Left cardiac atrium (tissue), 4 donors: ENCODE measurements around the gene SLC38A10. TPM values are rescaled to one million over a fixed set of nuclear protein-coding genes. Genes with fewer than 3 reads are reported as not detected.

Experiments
- ATAC-seq, 2 donors: fragments of 200-7000 bp; cut with Tn5 transposase; one replicate each; pipeline ENCODE4 v1.9.1; 2020; ENCODE audit warnings: mild to moderate bottlenecking in 2 of 2, moderate library complexity in 2 of 2
- DNase-seq: peaks from one replicate; pipeline ENCODE4 v3.0.0-alpha.2; 2020
- intact Hi-C, 2 donors: fragments of 100-400 bp; cut with DNase I; formaldehyde crosslinking; loops; one replicate each; pipeline versions ENCODE4 v1.14.1 to v1.15.1; 2022 to 2023
- total RNA-seq, 2 donors: library from RNA; stranded (reverse); fragmentation: NEBNext Ultra II Directional; extraction: Animal tissue kit (Norgen Biotek cat#: 25700); gene quantifications; one replicate each; pipeline ENCODE4 v1.2.1, GENCODE V29; 2021
- donor health status: DM: no; HTN: yes; CAD: no.
- donor health status: DM: no; HTN: yes; CAD: no; lungs with severe emphysema.
- donor health status: DM: yes; HTN: yes; CAD: no.
- donor health status: Dilated cardiomyopathy.

SLC38A10 gene
- total RNA-seq, 2 donors from 2014 or later = 46.4 to 54.0 TPM

GRCh38 chr17:81302861-81303333 is 7.8 kb upstream of the SLC38A10 start:
- DNase-seq = no peak
- peak; percentile 33 to 48 for ATAC-seq
- intact Hi-C loops = no loop called here

- no peak for ATAC-seq
- intact Hi-C loops = no loop called here
These were observed 7.2 kb upstream of the SLC38A10 start for GRCh38 chr17:81302324-81302723.

GRCh38 chr17:81301195-81302144 is 6.4 kb upstream of the SLC38A10 start:
- DNase-seq (no peak), ATAC-seq (peak in 1 of 2 donors; percentile 8)
- intact Hi-C loops = no loop called here

More at GRCh38 chr17:81302324-81302723, 7.2 kb upstream of the SLC38A10 start:
- no peak for DNase-seq

GRCh38 chr17:81300586-81301155 is 5.6 kb upstream of the SLC38A10 start:
- intact Hi-C loops = no loop called here
- ATAC-seq = no peak
- no peak for DNase-seq

- intact Hi-C loops = loop anchor here in 1 of 2 donors (10.0 kb wide), 1 partner anchor 185 kb away; no protein-coding TSS in a partner anchor
- DNase-seq (no peak), ATAC-seq (no peak)
These were observed 4.9 kb upstream of the SLC38A10 start for GRCh38 chr17:81299846-81300585.

- intact Hi-C loops = loop anchor here in 1 of 2 donors (10.0 kb wide), 1 partner anchor 186 kb away; no protein-coding TSS in a partner anchor
- DNase-seq (no peak), ATAC-seq (no peak)
These were observed 4.1 kb upstream of the SLC38A10 start for GRCh38 chr17:81298991-81299738.

GRCh38 chr17:81298325-81298990 is 3.4 kb upstream of the SLC38A10 start:
- intact Hi-C loops = loop anchor here in 1 of 2 donors (10.0 kb wide), 1 partner anchor 186 kb away; no protein-coding TSS in a partner anchor
- DNase-seq (no peak), ATAC-seq (no peak)

GRCh38 chr17:81295676-81296381 is 722 bp upstream of the SLC38A10 start:
- DNase-seq (no peak), ATAC-seq (peak in 1 of 2 donors; percentile 29)
- intact Hi-C loops = loop anchor here in 1 of 2 donors (10.0 kb wide), 1 partner anchor 189 kb away; no protein-coding TSS in a partner anchor

- DNase-seq (peak; percentile 58), ATAC-seq (peak; percentile 41 to 58)
- intact Hi-C loops = loop anchor here (5.0 to 10.0 kb wide), 4 partner anchors 98 to 190 kb away; partner anchors contain the start of gene BAHCC1 (in 1 of the 2)
These were observed 536 bp downstream of the SLC38A10 start for GRCh38 chr17:81294512-81295030.

GRCh38 chr17:81292450-81292849 is 2.7 kb downstream of the SLC38A10 start:
- DNase-seq = no peak
- intact Hi-C loops = loop anchor here (5.0 to 10.0 kb wide), 4 partner anchors 100 to 192 kb away; partner anchors contain the start of gene BAHCC1 (in 1 of the 2)
- no peak for ATAC-seq

GRCh38 chr17:81291662-81292061 is 3.4 kb downstream of the SLC38A10 start:
- intact Hi-C loops = loop anchor here (5.0 to 10.0 kb wide), 4 partner anchors 101 to 193 kb away; partner anchors contain the start of gene BAHCC1 (in 1 of the 2)
- DNase-seq = peak; percentile 77
- ATAC-seq = peak in 1 of 2 donors; percentile 42

GRCh38 chr17:81290230-81290629 is 4.9 kb downstream of the SLC38A10 start:
- DNase-seq (no peak), ATAC-seq (no peak)
- intact Hi-C loops = loop anchor here (5.0 to 10.0 kb wide), 4 partner anchors 102 to 195 kb away; partner anchors contain the start of gene BAHCC1 (in 1 of the 2)

- no peak for DNase-seq
- ATAC-seq = no peak
- intact Hi-C loops = loop anchor here (5.0 to 10.0 kb wide), 4 partner anchors 103 to 195 kb away; partner anchors contain the start of gene BAHCC1 (in 1 of the 2)
These were observed 5.5 kb downstream of the SLC38A10 start for GRCh38 chr17:81289627-81290026.

- no peak for ATAC-seq
- no peak for DNase-seq
- intact Hi-C loops = no loop called here
These were observed 6.4 kb downstream of the SLC38A10 start for GRCh38 chr17:81288715-81289114.

GRCh38 chr17:81287741-81288430 is 7.2 kb downstream of the SLC38A10 start:
- intact Hi-C loops = no loop called here
- ATAC-seq (no peak), DNase-seq (no peak)

GRCh38 chr17:81287152-81287551 is 8.0 kb downstream of the SLC38A10 start:
- DNase-seq = no peak
- intact Hi-C loops = no loop called here

More at GRCh38 chr17:81287152-81287551, 8.0 kb downstream of the SLC38A10 start:
- ATAC-seq = no peak
